GM06990 (cell line): Measurements from ENCODE around the gene VSIG2.
A peak's percentile ranks its signal among the peaks of the same experiment; 100 is the strongest.

ENCODE experiments used
- DNase-seq: peaks from one replicate; pipeline ENCODE4 v3.0.0-alpha.2; 2011; ENCODE audit not compliant: insufficient read length; ENCODE audit errors: extremely low read depth
- H3K27me3 ChIP-seq: replicated peaks from 2 replicates; pipeline ENCODE4 v1.6.0; 2011; ENCODE audit warnings: low read length; ENCODE audit not compliant: control insufficient read depth, insufficient read depth
- H3K36me3 ChIP-seq: 2 replicates; pipeline ENCODE4 v1.5.1; 2011; ENCODE audit warnings: low read length; ENCODE audit not compliant: control insufficient read depth, insufficient read depth
- H3K4me3 ChIP-seq: replicated peaks from 2 replicates; pipeline ENCODE4 v1.5.1; 2011; ENCODE audit warnings: low read depth, mild to moderate bottlenecking, control low read depth, low read length
- CTCF ChIP-seq: IDR thresholded peaks from 2 replicates; pipeline ENCODE4 v1.5.1; 2011; ENCODE audit warnings: low read length, control low read depth, mild to moderate bottlenecking, inconsistent platforms; ENCODE audit not compliant: insufficient read depth, poor library complexity, severe bottlenecking

The VSIG2 gene

GRCh38 chr11:124748481-124749343, 3.3 kb downstream of the VSIG2 start:
- Histone ChIP-seq H3K4me3 (no peak overlapping the region), H3K27me3 (no peaks in the 10 kb centered on the region), H3K36me3 (peaks cover 2% of the 10 kb centered on the region; the same call in 1 of the 2 replicates)
- DNase-seq = no peak
- TF ChIP-seq CTCF = no peak

- no peak overlapping the region for H3K4me3 ChIP-seq
- no peaks in the 10 kb centered on the region; the same call in 1 of the 2 replicates for H3K36me3 ChIP-seq
- no peak for TF ChIP-seq CTCF
- DNase-seq = no peak
- H3K27me3 ChIP-seq = no peaks in the 10 kb centered on the region
Observed at GRCh38 chr11:124748100-124748418, 4.0 kb downstream of the VSIG2 start.

- Histone ChIP-seq H3K4me3 (no peak overlapping the region), H3K27me3 (no peaks in the 10 kb centered on the region), H3K36me3 (no peaks in the 10 kb centered on the region; the same call in 1 of the 2 replicates)
- no peak for DNase-seq
- no peak for TF ChIP-seq CTCF
Observed at GRCh38 chr11:124747406-124748099, 4.5 kb downstream of the VSIG2 start.

- Histone ChIP-seq H3K36me3 (no peaks in the 10 kb centered on the region; the same call in 1 of the 2 replicates), H3K27me3 (no peaks in the 10 kb centered on the region), H3K4me3 (peak overlapping the region; percentile 72)
- TF ChIP-seq CTCF = peak; percentile 85
- DNase-seq = peak; percentile 86
Observed at GRCh38 chr11:124746621-124747243, 5.3 kb downstream of the VSIG2 start.

DNA sequence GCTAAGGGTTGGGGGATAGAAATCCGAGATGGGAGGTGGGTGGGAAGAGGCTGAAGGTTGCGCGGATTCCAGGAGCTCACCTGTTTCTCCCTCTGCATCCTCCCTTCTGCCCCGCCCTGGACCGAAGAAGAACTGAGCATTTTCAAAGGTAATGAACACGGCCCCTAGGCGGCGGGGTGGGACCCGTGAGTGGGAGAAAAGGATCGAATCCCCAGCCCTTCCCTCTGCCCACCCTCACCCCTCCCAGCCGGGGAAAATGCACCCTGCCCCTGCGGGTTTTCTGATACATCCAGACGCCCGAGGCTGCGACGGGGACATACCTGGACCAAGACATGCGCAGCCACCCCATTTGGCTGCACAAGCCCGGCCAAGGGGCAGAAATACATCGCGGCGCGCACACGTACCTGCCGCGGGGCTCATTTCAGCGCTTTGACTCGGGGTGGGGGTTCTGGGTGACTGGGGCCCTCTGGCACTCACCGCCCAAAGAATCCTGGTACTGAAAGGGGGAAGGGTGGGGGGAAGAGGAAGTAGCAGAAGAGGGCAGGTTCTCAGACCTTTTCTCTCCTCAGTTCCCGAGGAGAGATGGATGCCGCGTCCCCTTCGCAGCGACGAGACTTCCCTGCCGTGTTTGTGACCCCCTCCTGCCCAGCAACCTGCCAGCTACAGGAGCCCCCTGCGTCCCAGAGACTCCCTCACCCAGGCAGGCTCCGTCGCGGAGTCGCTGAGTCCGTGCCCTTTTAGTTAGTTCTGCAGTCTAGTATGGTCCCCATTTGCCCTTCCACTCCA, 6.0 kb downstream of the VSIG2 start:
- DNase-seq = no peak
- H3K36me3 ChIP-seq = no peaks in the 10 kb centered on the region
- peak; percentile 56 for TF ChIP-seq CTCF
- no peaks in the 10 kb centered on the region for H3K27me3 ChIP-seq
- H3K4me3 ChIP-seq = peak overlapping the region; percentile 72
